Measurements from ENCODE around the gene CNPY4. TPM values are rescaled to one million over a fixed set of nuclear protein-coding genes. Genes with fewer than 3 reads are reported as not detected.
"Not testable (repeated sequence)": the region's sequence is repeated elsewhere in the genome, so short reads cannot be mapped to it uniquely, and the experiment has no call there.

CNPY4 gene
- polyA plus RNA-seq, 2 donors, result 5.5 to 5.8 TPM

DNA sequence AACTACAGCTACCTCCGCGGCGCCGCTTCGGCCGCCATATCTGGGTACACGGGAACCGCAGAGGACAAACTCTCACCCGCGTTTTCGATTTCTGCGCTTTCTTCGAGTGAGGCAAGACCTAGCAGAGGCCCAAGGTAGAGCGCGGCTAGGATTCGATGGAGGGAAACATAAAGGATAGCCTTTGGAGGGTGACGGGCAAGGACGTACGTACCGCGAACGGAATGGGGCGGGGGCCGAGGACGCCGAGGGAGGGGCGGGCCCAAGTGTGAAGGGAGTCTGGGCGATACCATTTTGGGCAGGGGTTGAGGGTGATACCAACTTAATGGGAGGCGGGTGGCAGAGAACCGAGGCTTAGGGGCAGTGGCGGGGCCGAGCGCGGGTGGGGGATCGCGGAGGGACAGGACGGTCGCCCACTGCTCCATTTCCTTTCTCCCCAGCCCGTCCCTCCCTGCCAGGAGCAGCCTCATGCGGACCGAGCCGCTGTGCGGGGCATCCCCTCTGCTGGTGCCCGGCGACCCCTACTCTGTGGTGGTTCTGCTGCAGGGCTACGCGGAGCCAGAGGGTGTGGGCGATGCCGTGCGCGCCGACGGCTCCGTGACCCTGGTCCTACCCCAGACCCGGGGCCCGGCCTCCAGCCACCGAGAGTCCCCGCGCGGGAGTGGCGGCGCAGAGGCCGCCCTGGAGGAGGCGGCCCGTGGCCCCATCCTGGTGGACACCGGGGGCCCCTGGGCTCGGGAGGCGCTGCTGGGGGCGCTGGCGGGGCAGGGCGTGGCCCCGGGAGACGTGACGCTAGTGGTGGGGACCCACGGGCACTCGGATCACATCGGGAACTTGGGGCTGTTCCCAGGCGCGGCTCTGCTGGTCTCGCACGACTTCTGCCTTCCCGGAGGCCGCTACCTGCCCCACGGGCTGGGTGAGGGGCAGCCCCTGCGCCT lies 7.8 kb downstream of the CNPY4 start, which contains the start of gene MBLAC1:
TSS of gene MBLAC1 (plus strand) at position 37 of the 935 bp plus-strand sequence. CDS start at position 466, 429 bp downstream.
- WGBS, 2 donors, result 0 to 1% methylated on average over 66 to 85 of the region's 85 CpGs
- peak within 1 kb of the TSS; percentile 95 to 98 for H3K27ac ChIP-seq (ENCODE audit: low read depth in 2 of 2, low read length in 1 of 2)
- no peaks in the 10 kb centered on the region for H3K27me3 ChIP-seq (ENCODE audit: control insufficient read depth in 1 of 2, insufficient read depth in 2 of 2, low read length in 2 of 2)
- no peaks in the 10 kb centered on the region for H3K36me3 ChIP-seq (ENCODE audit: control insufficient read depth in 2 of 2, insufficient read depth in 2 of 2, low read length in 1 of 2)
- H3K4me1 ChIP-seq (ENCODE audit: control insufficient read depth in 2 of 2, insufficient read depth in 2 of 2, low read length in 1 of 2), result peaks cover 4 to 5% of the 10 kb centered on the region in 2 donors
- no peaks in the 10 kb centered on the region for H3K9me3 ChIP-seq (ENCODE audit: control insufficient read depth in 2 of 2, insufficient read depth in 1 of 2, low read depth in 1 of 2, low read length in 1 of 2)
- H3K4me3 ChIP-seq (ENCODE audit: low read depth in 1 of 2, low read length in 2 of 2), result peak within 1 kb of the TSS; percentile 76 to 81

DNA sequence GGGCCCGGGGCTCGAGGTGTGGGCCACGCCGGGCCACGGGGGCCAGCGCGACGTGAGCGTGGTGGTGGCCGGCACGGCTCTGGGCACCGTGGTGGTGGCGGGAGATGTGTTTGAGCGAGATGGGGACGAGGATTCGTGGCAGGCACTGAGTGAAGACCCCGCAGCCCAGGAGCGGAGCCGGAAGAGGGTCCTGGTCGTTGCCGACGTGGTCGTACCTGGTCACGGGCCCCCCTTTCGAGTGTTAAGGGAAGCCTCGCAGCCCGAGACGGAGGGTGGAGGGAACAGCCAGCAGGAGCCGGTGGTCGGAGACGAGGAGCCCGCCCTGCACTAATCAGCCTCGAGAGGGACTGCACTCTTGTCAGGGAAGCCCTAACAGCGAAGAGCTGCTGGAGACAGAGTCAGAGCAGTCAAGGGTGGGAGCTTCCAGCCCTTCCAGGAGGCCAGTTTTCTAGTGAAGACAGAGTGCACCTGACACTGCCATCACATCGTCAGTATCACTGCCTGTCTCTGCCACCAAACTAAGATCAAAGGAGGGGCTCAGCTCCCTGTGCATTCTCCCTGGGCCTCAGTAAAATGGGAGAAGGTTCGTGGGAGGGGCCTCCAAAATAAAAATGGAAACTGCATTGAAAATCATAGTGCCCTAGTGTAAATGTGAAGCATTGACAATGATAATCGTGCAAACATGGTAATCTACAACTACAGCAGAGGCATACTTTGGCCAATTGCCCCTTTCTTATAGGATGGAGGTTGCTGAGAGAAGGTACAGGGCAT lies 8.6 kb downstream of the CNPY4 start:
- no peaks in the 10 kb centered on the region for H3K9me3 ChIP-seq (ENCODE audit: control insufficient read depth in 2 of 2, insufficient read depth in 1 of 2, low read depth in 1 of 2, low read length in 1 of 2)
- H3K36me3 ChIP-seq (ENCODE audit: control insufficient read depth in 2 of 2, insufficient read depth in 2 of 2, low read length in 1 of 2), result no peaks in the 10 kb centered on the region
- H3K4me3 ChIP-seq (ENCODE audit: low read depth in 1 of 2, low read length in 2 of 2), result peak overlapping the region; percentile 76 to 81
- WGBS, 2 donors, result 3% methylated on average over 37 of the region's 37 CpGs
- peaks cover 4 to 5% of the 10 kb centered on the region in 2 donors for H3K4me1 ChIP-seq (ENCODE audit: control insufficient read depth in 2 of 2, insufficient read depth in 2 of 2, low read length in 1 of 2)
- H3K27ac ChIP-seq (ENCODE audit: low read depth in 2 of 2, low read length in 1 of 2), result peak overlapping the region; percentile 95 to 98
- H3K27me3 ChIP-seq (ENCODE audit: control insufficient read depth in 1 of 2, insufficient read depth in 2 of 2, low read length in 2 of 2), result no peaks in the 10 kb centered on the region

DNA sequence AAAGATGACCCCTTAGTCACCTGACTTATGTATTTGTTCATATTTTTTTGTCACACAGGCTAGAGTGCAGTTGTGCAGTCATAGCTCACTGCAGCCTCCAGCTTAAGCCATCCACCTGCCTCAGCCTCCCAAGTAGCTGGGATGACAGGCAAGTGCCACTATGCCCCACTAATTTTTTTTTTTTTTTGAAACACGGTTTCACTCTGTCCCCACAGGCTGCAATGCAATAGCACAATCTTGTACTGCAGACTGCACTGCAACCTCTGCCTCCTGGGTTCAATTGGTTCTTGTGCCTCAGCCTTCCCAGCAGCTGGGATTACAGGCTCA lies 9.2 kb downstream of the CNPY4 start:
- no peaks in the 10 kb centered on the region for H3K27me3 ChIP-seq (ENCODE audit: control insufficient read depth in 1 of 2, insufficient read depth in 2 of 2, low read length in 2 of 2)
- no peaks in the 10 kb centered on the region for H3K9me3 ChIP-seq (ENCODE audit: control insufficient read depth in 2 of 2, insufficient read depth in 1 of 2, low read depth in 1 of 2, low read length in 1 of 2)
- 61 to 68% methylated on average over 1 of the region's 1 CpG for WGBS, 2 donors
- H3K36me3 ChIP-seq (ENCODE audit: control insufficient read depth in 2 of 2, insufficient read depth in 2 of 2, low read length in 1 of 2), result no peaks in the 10 kb centered on the region
- peak overlapping the region in 1 of 2 donors; percentile 81 for H3K4me3 ChIP-seq (ENCODE audit: low read depth in 1 of 2, low read length in 2 of 2)
- H3K4me1 ChIP-seq (ENCODE audit: control insufficient read depth in 2 of 2, insufficient read depth in 2 of 2, low read length in 1 of 2), result peaks cover 4 to 5% of the 10 kb centered on the region in 2 donors
- peak overlapping the region in 1 of 2 donors; percentile 95 for H3K27ac ChIP-seq (ENCODE audit: low read depth in 2 of 2, low read length in 1 of 2)

DNA sequence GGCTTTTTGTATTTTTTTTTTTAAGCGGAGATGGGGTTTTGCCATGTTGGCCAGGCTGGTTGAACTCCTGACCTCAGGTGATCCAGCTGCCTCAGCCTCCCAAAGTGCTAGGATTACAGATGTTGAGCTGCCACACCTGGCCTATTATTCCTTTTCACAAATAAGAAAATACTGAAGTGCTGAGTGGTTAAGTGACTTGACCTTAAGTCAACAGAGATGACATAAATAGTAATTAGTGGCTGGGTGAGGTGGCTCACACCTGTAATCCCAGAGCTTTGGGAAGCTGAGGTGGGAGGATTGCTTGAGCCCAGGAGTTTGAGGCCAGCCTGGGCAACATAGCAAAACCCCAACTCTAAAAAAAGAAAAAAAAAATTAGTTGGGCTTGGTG lies 10.8 kb downstream of the CNPY4 start:
- WGBS, 2 donors, result 49 to 80% methylated on average over 1 of the region's 1 CpG
- not testable (repeated sequence) for H3K9me3 ChIP-seq (ENCODE audit: control insufficient read depth in 2 of 2, insufficient read depth in 1 of 2, low read depth in 1 of 2, low read length in 1 of 2); H3K4me3 ChIP-seq (ENCODE audit: low read depth in 1 of 2, low read length in 2 of 2); H3K27me3 ChIP-seq (ENCODE audit: control insufficient read depth in 1 of 2, insufficient read depth in 2 of 2, low read length in 2 of 2); H3K36me3 ChIP-seq (ENCODE audit: control insufficient read depth in 2 of 2, insufficient read depth in 2 of 2, low read length in 1 of 2); H3K4me1 ChIP-seq (ENCODE audit: control insufficient read depth in 2 of 2, insufficient read depth in 2 of 2, low read length in 1 of 2)
- H3K27ac ChIP-seq (ENCODE audit: low read depth in 2 of 2, low read length in 1 of 2), result peak overlapping the region; percentile 50 to 91

DNA sequence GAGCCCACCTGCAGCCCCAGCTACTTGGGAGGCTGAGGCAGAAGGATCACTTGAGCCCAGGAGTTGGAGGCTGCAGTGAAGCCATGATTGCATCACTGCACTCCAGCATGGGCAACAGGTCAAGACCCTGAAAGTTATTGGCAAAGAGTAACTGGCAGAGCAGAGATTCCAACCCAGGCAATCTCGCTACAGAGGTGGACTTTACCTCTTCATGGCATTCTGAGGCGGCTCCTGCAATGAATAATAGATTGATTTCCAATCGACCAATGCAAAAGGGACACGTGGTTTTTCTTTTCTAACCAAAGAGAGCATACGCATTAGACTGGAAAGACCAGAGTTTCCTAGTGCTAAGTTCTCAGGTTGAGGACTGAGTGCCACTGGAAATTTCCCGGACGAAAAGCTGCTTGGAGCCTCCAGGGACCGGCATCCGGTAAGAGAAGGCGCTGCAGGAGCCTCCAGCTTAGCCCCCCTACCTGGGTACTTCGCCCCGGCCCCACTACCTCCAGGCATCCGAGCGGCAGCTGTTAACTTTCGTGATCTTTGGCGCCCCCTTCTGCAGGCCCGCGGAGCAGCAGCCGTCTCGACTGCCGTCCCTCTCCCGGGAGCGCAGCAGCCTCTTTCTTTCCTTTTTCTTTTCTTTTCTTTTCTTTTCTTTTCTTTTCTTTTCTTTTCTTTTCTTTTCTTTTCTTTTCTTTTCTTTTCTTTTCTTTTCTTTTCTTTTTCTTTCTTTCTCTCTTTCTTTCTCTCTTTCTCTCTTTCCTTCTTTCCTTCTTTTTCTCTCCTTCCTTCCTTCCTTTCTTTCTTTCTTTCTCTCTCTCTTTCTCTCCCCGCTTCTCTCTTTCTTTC lies 11.4 kb downstream of the CNPY4 start:
- no peaks in the 10 kb centered on the region for H3K27me3 ChIP-seq (ENCODE audit: control insufficient read depth in 1 of 2, insufficient read depth in 2 of 2, low read length in 2 of 2)
- 9% methylated on average over 24 of the region's 24 CpGs for WGBS, 2 donors
- H3K4me1 ChIP-seq (ENCODE audit: control insufficient read depth in 2 of 2, insufficient read depth in 2 of 2, low read length in 1 of 2), result peaks cover 3 to 4% of the 10 kb centered on the region in 2 donors
- H3K4me3 ChIP-seq (ENCODE audit: low read depth in 1 of 2, low read length in 2 of 2), result peak overlapping the region; percentile 22 to 30
- no peaks in the 10 kb centered on the region for H3K36me3 ChIP-seq (ENCODE audit: control insufficient read depth in 2 of 2, insufficient read depth in 2 of 2, low read length in 1 of 2)
- no peaks in the 10 kb centered on the region for H3K9me3 ChIP-seq (ENCODE audit: control insufficient read depth in 2 of 2, insufficient read depth in 1 of 2, low read depth in 1 of 2, low read length in 1 of 2)
- H3K27ac ChIP-seq (ENCODE audit: low read depth in 2 of 2, low read length in 1 of 2), result peak overlapping the region; percentile 50 to 91

DNA sequence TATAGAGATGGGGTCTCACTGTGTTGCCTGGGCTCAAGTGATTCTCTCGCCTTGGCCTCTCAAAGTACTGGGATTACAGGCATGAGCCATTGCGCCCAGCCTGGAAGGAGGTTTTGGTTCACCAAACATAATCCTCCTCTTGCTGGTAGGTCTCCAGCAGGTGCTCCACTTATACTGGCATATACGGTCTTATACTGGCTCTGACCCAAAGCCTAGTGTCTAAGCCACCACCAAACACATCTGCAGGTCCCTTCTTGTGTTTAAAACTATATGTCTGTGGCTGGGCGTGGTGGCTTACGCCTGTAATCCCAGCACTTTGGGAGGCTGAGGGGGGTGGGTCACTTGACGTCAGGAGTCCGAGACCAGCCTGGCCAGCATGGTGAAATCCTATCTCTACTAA lies 12.7 kb downstream of the CNPY4 start:
- H3K9me3 ChIP-seq (ENCODE audit: control insufficient read depth in 2 of 2, insufficient read depth in 1 of 2, low read depth in 1 of 2, low read length in 1 of 2), result no peaks in the 10 kb centered on the region
- H3K4me1 ChIP-seq (ENCODE audit: control insufficient read depth in 2 of 2, insufficient read depth in 2 of 2, low read length in 1 of 2), result peaks cover 2 to 4% of the 10 kb centered on the region in 2 donors
- no peaks in the 10 kb centered on the region for H3K27me3 ChIP-seq (ENCODE audit: control insufficient read depth in 1 of 2, insufficient read depth in 2 of 2, low read length in 2 of 2)
- peak overlapping the region in 1 of 2 donors; percentile 47 for H3K27ac ChIP-seq (ENCODE audit: low read depth in 2 of 2, low read length in 1 of 2)
- WGBS, 2 donors, result 42 to 43% methylated on average over 7 of the region's 7 CpGs
- no peak overlapping the region for H3K4me3 ChIP-seq (ENCODE audit: low read depth in 1 of 2, low read length in 2 of 2)
- H3K36me3 ChIP-seq (ENCODE audit: control insufficient read depth in 2 of 2, insufficient read depth in 2 of 2, low read length in 1 of 2), result no peaks in the 10 kb centered on the region

DNA sequence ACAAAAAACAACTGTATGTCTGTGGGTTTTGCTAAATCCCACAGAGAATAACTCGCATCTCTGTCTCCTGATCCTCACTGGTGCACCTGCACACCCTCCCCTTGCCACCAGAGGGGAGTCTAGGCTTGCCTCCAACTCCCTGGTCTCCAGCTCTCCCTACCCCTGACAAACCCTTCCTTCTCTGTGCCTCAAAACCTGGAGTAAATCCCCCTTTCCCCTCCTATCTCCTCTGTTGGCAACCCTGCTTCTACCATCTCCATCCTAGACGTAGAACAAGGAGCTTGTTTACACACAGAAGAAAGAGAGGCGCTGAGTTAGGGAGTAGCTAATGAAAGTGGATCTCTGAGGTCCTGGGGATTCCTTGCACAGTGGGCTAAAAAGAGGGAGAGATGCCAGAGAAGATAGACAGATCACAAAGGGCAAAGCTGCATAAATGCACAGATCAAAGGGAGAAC lies 13.3 kb downstream of the CNPY4 start:
- Histone ChIP-seq H3K4me3 (ENCODE audit: low read depth in 1 of 2, low read length in 2 of 2) (no peak overlapping the region), H3K9me3 (ENCODE audit: control insufficient read depth in 2 of 2, insufficient read depth in 1 of 2, low read depth in 1 of 2, low read length in 1 of 2) (no peaks in the 10 kb centered on the region), H3K4me1 (ENCODE audit: control insufficient read depth in 2 of 2, insufficient read depth in 2 of 2, low read length in 1 of 2) (peaks cover 0 to 4% of the 10 kb centered on the region in 2 donors), H3K27me3 (ENCODE audit: control insufficient read depth in 1 of 2, insufficient read depth in 2 of 2, low read length in 2 of 2) (no peaks in the 10 kb centered on the region), H3K36me3 (ENCODE audit: control insufficient read depth in 2 of 2, insufficient read depth in 2 of 2, low read length in 1 of 2) (no peaks in the 10 kb centered on the region), H3K27ac (ENCODE audit: low read depth in 2 of 2, low read length in 1 of 2) (no peak overlapping the region)
- 29 to 32% methylated on average over 3 of the region's 3 CpGs for WGBS, 2 donors

DNA sequence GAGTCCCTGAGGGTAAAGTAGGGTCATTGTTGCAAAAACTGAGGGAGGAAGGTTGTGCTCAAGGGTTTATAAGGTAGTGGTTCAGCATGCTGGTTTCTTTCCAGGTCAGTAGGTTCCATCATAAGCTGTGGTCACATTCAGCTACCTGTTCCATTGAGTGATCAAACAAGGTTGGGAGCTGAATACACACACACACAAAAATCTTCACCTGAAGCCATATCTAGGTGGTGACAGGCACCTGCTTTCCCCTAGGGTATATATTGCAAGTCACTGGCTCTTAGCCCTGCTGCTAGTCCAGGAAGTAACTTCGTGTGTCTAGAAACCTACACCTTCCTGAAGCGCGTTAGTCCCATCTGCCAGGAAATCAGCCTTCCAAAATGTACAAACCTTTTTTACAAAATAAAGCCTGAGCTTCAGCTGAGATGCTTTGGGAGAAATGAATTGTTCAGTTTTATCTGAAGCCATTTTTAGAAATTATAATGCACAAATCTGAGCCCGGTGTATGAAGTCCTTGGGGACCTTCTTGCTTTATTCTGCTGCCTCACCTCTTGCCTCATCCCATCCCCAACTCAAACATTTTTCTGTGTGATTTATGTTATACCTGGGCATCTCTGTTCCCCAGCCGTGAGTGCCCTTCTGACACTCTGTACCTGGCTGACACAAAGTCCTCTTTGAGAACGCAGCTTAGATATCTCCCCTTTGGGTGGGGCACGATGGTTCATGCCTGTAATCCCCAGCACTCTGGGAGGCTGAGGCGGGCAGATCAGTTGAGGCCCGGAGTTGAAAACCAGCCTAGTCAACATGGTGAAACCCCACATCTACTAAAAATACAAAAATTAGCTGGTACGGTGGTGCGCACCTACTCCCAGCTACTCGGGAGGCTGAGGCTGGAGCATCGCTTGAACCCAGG lies 18.7 kb downstream of the CNPY4 start:
- no peaks in the 10 kb centered on the region for H3K27me3 ChIP-seq (ENCODE audit: control insufficient read depth in 1 of 2, insufficient read depth in 2 of 2, low read length in 2 of 2)
- H3K36me3 ChIP-seq (ENCODE audit: control insufficient read depth in 2 of 2, insufficient read depth in 2 of 2, low read length in 1 of 2), result no peaks in the 10 kb centered on the region
- H3K9me3 ChIP-seq (ENCODE audit: control insufficient read depth in 2 of 2, insufficient read depth in 1 of 2, low read depth in 1 of 2, low read length in 1 of 2), result no peaks in the 10 kb centered on the region
- WGBS, 2 donors, result 69 to 71% methylated on average over 13 of the region's 13 CpGs
- no peak overlapping the region for H3K4me3 ChIP-seq (ENCODE audit: low read depth in 1 of 2, low read length in 2 of 2)
- no peaks in the 10 kb centered on the region for H3K4me1 ChIP-seq (ENCODE audit: control insufficient read depth in 2 of 2, insufficient read depth in 2 of 2, low read length in 1 of 2)
- H3K27ac ChIP-seq (ENCODE audit: low read depth in 2 of 2, low read length in 1 of 2), result no peak overlapping the region

All from esophagus (tissue), 2 donors.